HepG2 (cell line): ENCODE results near the gene SDR39U1.
A peak's percentile ranks its signal among the peaks of the same experiment; 100 is the strongest.

Source experiments
- CHD2 ChIP-seq: IDR thresholded peaks from 2 replicates; pipeline ENCODE4 v1.6.1; 2011; ENCODE audit warnings: low read depth, low read length, improper control_type of control experiment
- CTCF ChIP-seq: sonication (generic); formaldehyde crosslinking; IDR thresholded peaks from 2 replicates; pipeline ENCODE4 v1.5.0; 2020; ENCODE audit warnings: mild to moderate bottlenecking, missing genetic modification reagents, moderate library complexity
- GLMP ChIP-seq: sonication (generic); formaldehyde crosslinking; IDR thresholded peaks from 2 replicates; pipeline ENCODE4 v1.9.0; 2021; ENCODE audit warnings: missing genetic modification reagents, mild to moderate bottlenecking, borderline replicate concordance
- KLF16 ChIP-seq, 2 experiments: sonication (generic) in 1 of 2; formaldehyde crosslinking in 1 of 2; IDR thresholded peaks; 2 replicates each; pipeline versions ENCODE4 v1.6.1 to v1.8.0; 2016 to 2023; ENCODE audit warnings: missing genetic modification reagents in 2 of 2, missing compliant biosample characterization in 1 of 2
- POLR2A ChIP-seq, 2 experiments: IDR thresholded peaks; 2 replicates each; pipeline ENCODE4 v1.6.1; 2011; ENCODE audit warnings: low read depth in 2 of 2, low read length in 2 of 2, mild to moderate bottlenecking in 1 of 2, moderate library complexity in 1 of 2; ENCODE audit not compliant: insufficient read depth in 1 of 2
- SMC3 ChIP-seq: IDR thresholded peaks from 2 replicates; pipeline ENCODE4 v1.6.1; 2011; ENCODE audit warnings: low read length, improper control_type of control experiment
- TEAD2 ChIP-seq: sonication (generic); formaldehyde crosslinking; IDR thresholded peaks from 2 replicates; pipeline ENCODE4 v1.9.0; 2021; ENCODE audit warnings: missing genetic modification reagents
- ZFY ChIP-seq: sonication (generic); formaldehyde crosslinking; IDR thresholded peaks from 2 replicates; pipeline ENCODE4 v1.4.0; 2020; ENCODE audit warnings: missing genetic modification reagents
- ZNF317 ChIP-seq: sonication (generic); formaldehyde crosslinking; IDR thresholded peaks from 2 replicates; pipeline ENCODE4 v1.5.0; 2020; ENCODE audit warnings: mild to moderate bottlenecking, missing genetic modification reagents
- ZSCAN29 ChIP-seq: sonication (generic); formaldehyde crosslinking; conservative IDR thresholded peaks from 2 replicates; pipeline ENCODE4 v1.4.0; 2020; ENCODE audit warnings: mild to moderate bottlenecking, missing genetic modification reagents
- ZSCAN5A ChIP-seq: sonication (generic); formaldehyde crosslinking; IDR thresholded peaks from 2 replicates; pipeline ENCODE4 v1.8.0; 2022; ENCODE audit warnings: mild to moderate bottlenecking, missing genetic modification reagents, borderline replicate concordance

- TF ChIP-seq ZSCAN29 (CRISPR knock-in tag) (no peak; the same call in 1 of the 2 replicates), ZSCAN5A (CRISPR knock-in tag) (no peak), KLF16 (CRISPR knock-in tag; IDR thresholded peaks at IDR 0.05) (no peak), ZNF317 (CRISPR knock-in tag) (no peak), CTCF (0 out of 2 replicates have a peak, but pooled peaks have one; percentile 5), TEAD2 (CRISPR knock-in tag) (no peak), SMC3 (no peak), GLMP (no peak), CHD2 (no peak), POLR2A (IDR thresholded peaks at IDR 0.05; ENCODE audit: insufficient read depth in 1 of 2, low read depth in 2 of 2, low read length in 2 of 2) (no peak), ZFY (CRISPR knock-in tag) (no peak)
These were observed 43.7 kb downstream of the SDR39U1 start, which contains the start of gene NYNRIN for GRCh38 chr14:24398653-24399446.
